CD8-positive, alpha-beta memory T cell (primary cell): ENCODE measurements around the gene YWHAG. TPM values are rescaled to one million over a fixed set of nuclear protein-coding genes. Genes with fewer than 3 reads are reported as not detected.
A peak's percentile ranks its signal among the peaks of the same experiment; 100 is the strongest.
"Not testable (repeated sequence)": the region's sequence is repeated elsewhere in the genome, so short reads cannot be mapped to it uniquely, and the experiment has no call there.

Experiments
- CTCF ChIA-PET: fragments of 350-600 bp; sonication (Branson Sonifier 250); formaldehyde crosslinking; loops from one replicate; lab custom pipeline; 2021; ENCODE audit warnings: antibody characterized with exemption; lab: Charles Lee
- POLR2A ChIA-PET: fragments of 350-600 bp; sonication (Branson Sonifier 250); formaldehyde crosslinking; loops from one replicate; lab custom pipeline; 2021; ENCODE audit warnings: antibody characterized with exemption; lab: Charles Lee
- DNase-seq, 5 donors: peaks; one replicate each; pipeline versions ENCODE4 v3.0.0 to v3.0.0-alpha.2; 2020 to 2022; ENCODE audit warnings: mixed read lengths in 1 of 5
- H3K27ac ChIP-seq: one replicate; pipeline ENCODE4 v1.7.0; 2013; ENCODE audit warnings: low read depth, mild to moderate bottlenecking, low read length, moderate library complexity
- H3K27me3 ChIP-seq: 2 replicates; pipeline ENCODE4 v1.7.0; 2013; ENCODE audit warnings: low read length, mild to moderate bottlenecking; ENCODE audit not compliant: insufficient read depth, poor library complexity, severe bottlenecking
- H3K36me3 ChIP-seq: 2 replicates; pipeline ENCODE4 v1.7.0; 2013; ENCODE audit warnings: mild to moderate bottlenecking, low read length, moderate library complexity; ENCODE audit not compliant: insufficient read depth
- H3K4me1 ChIP-seq: 2 replicates; pipeline ENCODE4 v1.7.0; 2013; ENCODE audit warnings: mild to moderate bottlenecking, low read length, moderate library complexity; ENCODE audit not compliant: insufficient read depth
- H3K4me3 ChIP-seq: 2 replicates; pipeline ENCODE4 v1.7.0; 2013; ENCODE audit warnings: mild to moderate bottlenecking, low read length
- H3K9me3 ChIP-seq: 2 replicates; pipeline ENCODE4 v1.7.0; 2013; ENCODE audit warnings: mild to moderate bottlenecking, low read length
- H3K27ac Mint-ChIP-seq, 8 donors: one replicate each; pipeline ENCODE4 v1.8.0; 2020 to 2021; ENCODE audit warnings: mixed read lengths in 8 of 8, mild to moderate bottlenecking in 6 of 8, inconsistent platforms in 3 of 8, moderate library complexity in 3 of 8
- H3K27me3 Mint-ChIP-seq, 2 donors: one replicate each; pipeline ENCODE4 v1.8.0; 2020 to 2021; ENCODE audit warnings: mixed read lengths in 2 of 2, mild to moderate bottlenecking in 1 of 2, moderate library complexity in 1 of 2
- H3K36me3 Mint-ChIP-seq, 3 donors: one replicate each; pipeline ENCODE4 v1.8.0; 2020 to 2021; ENCODE audit warnings: mixed read lengths in 3 of 3, inconsistent platforms in 1 of 3, mild to moderate bottlenecking in 1 of 3
- H3K4me1 Mint-ChIP-seq, 3 donors: one replicate each; pipeline ENCODE4 v1.8.0; 2020 to 2021; ENCODE audit warnings: mixed read lengths in 3 of 3, inconsistent platforms in 1 of 3, mild to moderate bottlenecking in 1 of 3
- H3K4me3 Mint-ChIP-seq, 7 donors: one replicate each; pipeline ENCODE4 v1.8.0; 2020 to 2021; ENCODE audit warnings: mixed read lengths in 7 of 7, mild to moderate bottlenecking in 6 of 7, moderate library complexity in 4 of 7, inconsistent platforms in 2 of 7
- H3K9me3 Mint-ChIP-seq, 5 donors: one replicate each; pipeline ENCODE4 v1.8.0; 2020 to 2022; ENCODE audit warnings: mixed read lengths in 5 of 5, mild to moderate bottlenecking in 3 of 5, moderate library complexity in 2 of 5, inconsistent platforms in 1 of 5
- polyA plus RNA-seq: library from polyadenylated mRNA; unstranded; fragments of 300-500 nt; fragmentation: Illumina TruSeq; gene quantifications from one replicate; pipeline ENCODE4 v1.2.3, GENCODE V29; 2021
- total RNA-seq, 2 experiments: library from RNA; stranded (reverse); gene quantifications; one replicate each; pipeline ENCODE4 v1.2.3, GENCODE V29; 2021

Gene YWHAG
- total and polyA plus RNA-seq, 3 experiments from 2014 or later = 2.1 to 151 (median 149) TPM

- no peak overlapping the region for H3K4me3 ChIP-seq
- Mint-ChIP-seq H3K4me3 (no peak overlapping the region), H3K9me3 (no peaks in the 10 kb centered on the region), H3K36me3 (no peaks in the 10 kb centered on the region), H3K27me3 (no peaks in the 10 kb centered on the region), H3K27ac (no peak overlapping the region), H3K4me1 (peaks cover 5 to 7% (median 5%) of the 10 kb centered on the region in 3 donors)
- no peak overlapping the region for H3K27ac ChIP-seq
- H3K9me3 ChIP-seq = no peaks in the 10 kb centered on the region
- POLR2A ChIA-PET = interaction anchor here (0.7 to 0.8 kb wide), 2 partner anchors 9 to 55 kb away, joined by 3 to 5 read pairs; no protein-coding TSS in a partner anchor
- CTCF ChIA-PET = interaction anchor here (0.7 to 3.5 kb wide), 4 partner anchors 19 to 132 kb away, joined by 3 to 16 read pairs (median 4); no protein-coding TSS in a partner anchor
- peaks cover 7% of the 10 kb centered on the region for H3K4me1 ChIP-seq
- H3K27me3 ChIP-seq = no peaks in the 10 kb centered on the region
- no peak for DNase-seq
- no peaks in the 10 kb centered on the region for H3K36me3 ChIP-seq
These were observed 48.5 kb downstream of the YWHAG start for GRCh38 chr7:76310102-76310957.

- H3K36me3 ChIP-seq, H3K27me3 Mint-ChIP-seq, H3K4me1 Mint-ChIP-seq, H3K4me3 ChIP-seq, H3K27me3 ChIP-seq, H3K4me3 Mint-ChIP-seq, H3K36me3 Mint-ChIP-seq, H3K27ac Mint-ChIP-seq, H3K9me3 Mint-ChIP-seq, H3K9me3 ChIP-seq, H3K4me1 ChIP-seq, DNase-seq, H3K27ac ChIP-seq, POLR2A ChIA-PET: not testable (repeated sequence)
- CTCF ChIA-PET = interaction anchor here (1.7 to 3.5 kb wide), 3 partner anchors 18 to 131 kb away, joined by 3 to 16 read pairs (median 5); no protein-coding TSS in a partner anchor
These were observed 49.3 kb downstream of the YWHAG start for GRCh38 chr7:76309341-76310101.

GRCh38 chr7:76308874-76309273 is 49.9 kb downstream of the YWHAG start:
- H3K27me3 ChIP-seq, H3K9me3 Mint-ChIP-seq, H3K4me1 ChIP-seq, H3K4me3 ChIP-seq, H3K4me1 Mint-ChIP-seq, POLR2A ChIA-PET, H3K27ac ChIP-seq, H3K27me3 Mint-ChIP-seq, DNase-seq, H3K9me3 ChIP-seq, H3K36me3 Mint-ChIP-seq, H3K27ac Mint-ChIP-seq, H3K36me3 ChIP-seq: not testable (repeated sequence)
- CTCF ChIA-PET = interaction anchor here (1.7 to 3.5 kb wide), 3 partner anchors 17 to 130 kb away, joined by 3 to 16 read pairs (median 5); no protein-coding TSS in a partner anchor
- H3K4me3 Mint-ChIP-seq = peak overlapping the region in 1 of 7 donors; percentile 24

- H3K4me1 Mint-ChIP-seq = peaks cover 18 to 20% (median 18%) of the 10 kb centered on the region in 3 donors
- H3K9me3 Mint-ChIP-seq = no peaks in the 10 kb centered on the region
- no peaks in the 10 kb centered on the region for H3K36me3 ChIP-seq
- POLR2A ChIA-PET = no interaction called here
- H3K27ac Mint-ChIP-seq = peak overlapping the region in 5 of 8 donors; percentile 67 to 94 (median 87)
- peak overlapping the region in 6 of 7 donors; percentile 88 to 97 (median 92) for H3K4me3 Mint-ChIP-seq
- no peaks in the 10 kb centered on the region for H3K9me3 ChIP-seq
- H3K27ac ChIP-seq = no peak overlapping the region
- no peak for DNase-seq
- peaks cover 0 to 5% of the 10 kb centered on the region in 2 donors for H3K27me3 Mint-ChIP-seq
- H3K4me1 ChIP-seq = peaks cover 7% of the 10 kb centered on the region
- CTCF ChIA-PET = interaction anchor here (2.2 to 5.5 kb wide), 3 partner anchors 9 to 13 kb away, joined by 8 to 34 read pairs (median 10); no protein-coding TSS in a partner anchor
- H3K27me3 ChIP-seq = no peaks in the 10 kb centered on the region
- no peak overlapping the region for H3K4me3 ChIP-seq
- H3K36me3 Mint-ChIP-seq = peaks cover 0 to 3% (median 0%) of the 10 kb centered on the region in 3 donors
These were observed 53.9 kb downstream of the YWHAG start for GRCh38 chr7:76304888-76305375.

- Mint-ChIP-seq H3K27ac (peak overlapping the region; percentile 73 to 96 (median 86)), H3K36me3 (peaks cover 0 to 3% (median 0%) of the 10 kb centered on the region in 3 donors), H3K27me3 (peaks cover 0 to 5% of the 10 kb centered on the region in 2 donors), H3K4me3 (peak overlapping the region; percentile 88 to 97 (median 92)), H3K9me3 (no peaks in the 10 kb centered on the region), H3K4me1 (peaks cover 18 to 20% (median 18%) of the 10 kb centered on the region in 3 donors)
- DNase-seq = peak; percentile 68 to 82 (median 73)
- ChIA-PET CTCF (interaction anchor here (1.1 to 5.5 kb wide), 6 partner anchors 11 to 125 kb away, joined by 4 to 34 read pairs (median 9); no protein-coding TSS in a partner anchor), POLR2A (interaction anchor here (0.5 to 1.0 kb wide), 3 partner anchors 11 to 54 kb away, joined by 3 to 5 read pairs (median 5); no protein-coding TSS in a partner anchor)
- H3K9me3 ChIP-seq = no peaks in the 10 kb centered on the region
- no peaks in the 10 kb centered on the region for H3K27me3 ChIP-seq
- peak overlapping the region; percentile 73 for H3K4me3 ChIP-seq
- peaks cover 7% of the 10 kb centered on the region for H3K4me1 ChIP-seq
- H3K27ac ChIP-seq = peak overlapping the region; percentile 65
- no peaks in the 10 kb centered on the region for H3K36me3 ChIP-seq
These were observed 55.3 kb downstream of the YWHAG start for GRCh38 chr7:76303202-76304147.

GRCh38 chr7:76302347-76303201 is 56.2 kb downstream of the YWHAG start, which contains the start of gene HSPB1:
HSPB1 (plus strand) TSS chr7:76302673; CDS start chr7:76302713, 40 bp downstream.
- H3K4me1 ChIP-seq = peaks cover 7% of the 10 kb centered on the region
- peak within 1 kb of the TSS; percentile 73 for H3K4me3 ChIP-seq
- ChIA-PET CTCF (interaction anchor here (0.8 to 5.5 kb wide), 8 partner anchors 9 to 124 kb away, joined by 3 to 34 read pairs (median 4); no protein-coding TSS in a partner anchor), POLR2A (interaction anchor here (0.5 to 1.0 kb wide), 3 partner anchors 10 to 55 kb away, joined by 3 to 5 read pairs (median 5); no protein-coding TSS in a partner anchor)
- H3K9me3 ChIP-seq = no peaks in the 10 kb centered on the region
- peaks cover 0 to 5% of the 10 kb centered on the region in 2 donors for H3K27me3 Mint-ChIP-seq
- peak within 1 kb of the TSS; percentile 88 to 97 (median 92) for H3K4me3 Mint-ChIP-seq
- H3K27ac Mint-ChIP-seq = peak within 1 kb of the TSS; percentile 77 to 96 (median 86)
- H3K9me3 Mint-ChIP-seq = no peaks in the 10 kb centered on the region
- H3K4me1 Mint-ChIP-seq = peaks cover 18 to 20% (median 18%) of the 10 kb centered on the region in 3 donors
- peak within 1 kb of the TSS; percentile 65 for H3K27ac ChIP-seq
- peak; percentile 33 to 77 (median 53) for DNase-seq
- H3K27me3 ChIP-seq = no peaks in the 10 kb centered on the region
- peaks cover 0 to 3% (median 0%) of the 10 kb centered on the region in 3 donors for H3K36me3 Mint-ChIP-seq
- no peaks in the 10 kb centered on the region for H3K36me3 ChIP-seq
